NCI-H146 (cell line): Measurements from ENCODE around the gene CBS.
"Not testable (repeated sequence)": the region's sequence is repeated elsewhere in the genome, so short reads cannot be mapped to it uniquely, and the experiment has no call there.

Source experiments
- DNase-seq: peaks from one replicate; lab custom pipeline; 2025; lab: John Stamatoyannopoulos, UW

The CBS gene

GRCh38 chr21:43075170-43076022 lies at the start of gene CBS:
CBS (minus strand) TSS chr21:43075835; CDS start chr21:43072193, 3,642 bp downstream.
- DNase-seq = not testable (repeated sequence)

GRCh38 chr21:43115956-43116355 lies 40.3 kb upstream of the CBS start:
- not testable (repeated sequence) for DNase-seq

GRCh38 chr21:43114483-43114882 lies 38.8 kb upstream of the CBS start:
- not testable (repeated sequence) for DNase-seq

- not testable (repeated sequence) for DNase-seq
These were observed 33.4 kb upstream of the CBS start for GRCh38 chr21:43109006-43109405.

- not testable (repeated sequence) for DNase-seq
These were observed 32.5 kb upstream of the CBS start for GRCh38 chr21:43108177-43108576.

- DNase-seq = not testable (repeated sequence)
These were observed 32.1 kb upstream of the CBS start for GRCh38 chr21:43107794-43108137.

- not testable (repeated sequence) for DNase-seq
These were observed 31.5 kb upstream of the CBS start, which contains the start of gene U2AF1 for GRCh38 chr21:43106965-43107793. U2AF1 (minus strand) TSS chr21:43107570; CDS start chr21:43107494, 76 bp downstream.

- DNase-seq = not testable (repeated sequence)
These were observed 29.0 kb upstream of the CBS start for GRCh38 chr21:43104642-43105041.

- not testable (repeated sequence) for DNase-seq
These were observed 26.6 kb upstream of the CBS start for GRCh38 chr21:43102281-43102680.

GRCh38 chr21:43101676-43102075 lies 26.0 kb upstream of the CBS start:
- DNase-seq = not testable (repeated sequence)

- not testable (repeated sequence) for DNase-seq
These were observed 25.4 kb upstream of the CBS start for GRCh38 chr21:43101000-43101399.

- not testable (repeated sequence) for DNase-seq
These were observed 16.5 kb upstream of the CBS start for GRCh38 chr21:43091979-43092614.

- not testable (repeated sequence) for DNase-seq
These were observed 15.3 kb upstream of the CBS start for GRCh38 chr21:43090947-43091346.

- not testable (repeated sequence) for DNase-seq
These were observed 13.8 kb upstream of the CBS start for GRCh38 chr21:43089463-43089862.

- DNase-seq = not testable (repeated sequence)
These were observed 7.1 kb upstream of the CBS start for GRCh38 chr21:43082587-43083300.

GRCh38 chr21:43076643-43077042 lies 1.0 kb upstream of the CBS start:
- not testable (repeated sequence) for DNase-seq

- DNase-seq = not testable (repeated sequence)
These were observed 495 bp upstream of the CBS start for GRCh38 chr21:43076023-43076637.

- DNase-seq = not testable (repeated sequence)
These were observed 1.1 kb downstream of the CBS start for GRCh38 chr21:43074401-43075169.

- not testable (repeated sequence) for DNase-seq
These were observed 2.9 kb downstream of the CBS start for GRCh38 chr21:43072742-43073141.

- DNase-seq = not testable (repeated sequence)
These were observed 6.0 kb downstream of the CBS start for GRCh38 chr21:43069682-43070081.
